Stimulated activated CD4-positive, alpha-beta T cell treated with anti-CD3 and anti-CD28 coated beads, Interleukin-4, amount 100 ng/mL, for 4 hours (primary cell): Measurements from ENCODE around the gene GFRA1.
"Not testable (repeated sequence)": the region's sequence is repeated elsewhere in the genome, so short reads cannot be mapped to it uniquely, and the experiment has no call there.

ENCODE experiments used
- DNase-seq, 2 experiments: peaks; one replicate each; pipeline ENCODE4 v3.0.0-alpha.2; 2020

GFRA1 gene

DNA sequence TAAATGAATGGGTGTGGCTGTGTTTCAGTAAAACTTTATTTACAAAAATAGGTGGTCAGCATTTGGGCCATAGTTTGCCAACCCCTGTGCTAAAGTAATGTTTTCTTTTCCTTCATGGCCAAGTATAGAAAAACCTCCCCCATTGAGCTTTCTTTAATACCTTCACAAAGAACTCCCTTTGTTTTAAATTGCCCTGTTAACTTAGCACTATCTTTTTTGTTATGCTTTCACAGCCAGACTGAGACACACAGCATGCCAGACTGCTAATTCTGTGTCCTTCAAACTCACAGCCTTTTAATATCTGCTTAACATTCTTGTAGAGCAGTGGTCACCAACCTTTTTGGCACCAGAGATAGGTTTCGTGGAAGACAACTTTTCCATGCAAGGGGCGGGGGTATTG, 78.0 kb downstream of the GFRA1 start:
- DNase-seq, result no peak

- no peak for DNase-seq
Measured at GRCh38 chr10:116194061-116194460, 78.9 kb downstream of the GFRA1 start.

DNA sequence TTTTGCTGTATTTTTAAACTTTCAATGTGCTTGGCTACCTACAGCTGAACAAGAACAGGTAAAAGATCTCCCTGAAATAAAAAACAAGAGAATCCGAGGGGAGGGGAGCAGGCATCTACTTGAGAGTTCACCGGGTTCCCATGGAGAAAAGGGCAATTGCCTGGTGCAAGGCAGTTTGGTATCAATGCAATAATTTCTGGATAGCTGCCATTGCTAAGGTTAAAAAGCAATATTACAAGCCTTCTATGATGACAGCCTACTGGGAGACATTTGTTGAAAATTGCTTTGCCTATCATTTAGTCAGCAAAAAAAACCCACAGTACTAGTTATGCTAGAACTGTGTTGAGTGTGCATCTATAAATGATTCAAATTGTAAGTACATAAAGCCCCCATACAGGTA, 82.1 kb downstream of the GFRA1 start:
- no peak for DNase-seq

DNA sequence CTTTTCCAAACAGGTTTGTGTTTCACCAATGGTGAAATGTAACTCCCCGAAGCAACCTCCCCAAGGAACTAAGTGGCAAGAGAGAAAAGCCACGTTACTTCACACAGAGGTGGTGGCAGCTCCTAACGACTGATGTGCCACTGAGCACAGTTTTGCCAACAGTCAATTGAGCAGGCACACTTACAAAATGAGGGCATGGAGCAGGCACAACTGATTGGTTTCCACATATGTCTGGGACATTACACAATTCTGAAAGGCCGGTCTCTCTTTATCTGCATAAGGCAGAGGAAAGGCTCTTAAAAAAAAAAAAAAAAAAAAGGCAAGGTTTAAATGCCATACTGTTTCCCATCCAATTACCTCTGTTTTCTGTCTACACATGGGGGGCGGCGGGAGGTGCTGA, 86.7 kb downstream of the GFRA1 start:
- DNase-seq, result no peak

- DNase-seq, result no peak
Measured at GRCh38 chr10:116185199-116185867, 87.7 kb downstream of the GFRA1 start.

- no peak for DNase-seq
Measured at GRCh38 chr10:116184512-116184794, 88.6 kb downstream of the GFRA1 start.

- no peak for DNase-seq
Measured at GRCh38 chr10:116183733-116184511, 89.1 kb downstream of the GFRA1 start.

DNA sequence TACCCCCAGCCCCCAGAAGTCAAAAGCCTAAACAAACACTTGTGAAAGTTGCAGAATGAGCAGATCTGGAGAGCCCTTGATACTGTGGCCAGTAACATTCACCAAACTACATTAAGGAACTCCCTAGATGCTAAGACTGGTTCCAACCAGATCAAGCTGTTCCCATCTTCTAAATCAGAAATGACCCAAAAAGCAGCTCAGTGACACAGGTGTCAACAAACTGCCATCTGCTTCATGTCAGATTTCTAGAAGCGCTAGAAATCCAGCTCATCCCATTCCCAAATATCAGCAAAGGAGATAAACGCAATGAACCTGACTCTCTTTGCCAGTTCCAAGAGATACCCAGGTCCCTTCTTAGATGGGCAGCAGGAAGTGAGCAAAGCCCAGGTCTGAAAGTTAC, 90.6 kb downstream of the GFRA1 start:
- no peak for DNase-seq

- no peak for DNase-seq
Measured at GRCh38 chr10:116178086-116178605, 94.9 kb downstream of the GFRA1 start.

DNA sequence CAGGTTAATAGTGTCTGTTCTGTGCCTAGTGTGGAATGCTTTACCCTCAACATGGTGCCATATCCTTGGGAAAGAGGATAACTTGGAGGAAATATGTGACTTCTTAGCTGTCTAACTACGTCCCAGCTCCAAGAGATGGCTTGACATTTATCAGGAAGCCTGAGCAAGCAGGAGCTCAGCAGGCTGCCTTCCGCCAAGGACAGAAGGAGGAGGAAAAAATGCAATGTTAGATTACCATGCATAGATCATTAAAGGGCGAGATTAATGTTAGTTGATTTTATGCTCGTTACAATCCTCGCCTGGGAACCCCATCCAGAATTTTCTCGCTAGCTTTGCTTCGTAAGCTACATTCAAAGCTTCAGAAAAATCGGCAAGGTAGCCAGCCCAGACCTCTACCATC, 97.8 kb downstream of the GFRA1 start:
- DNase-seq, result no peak

DNA sequence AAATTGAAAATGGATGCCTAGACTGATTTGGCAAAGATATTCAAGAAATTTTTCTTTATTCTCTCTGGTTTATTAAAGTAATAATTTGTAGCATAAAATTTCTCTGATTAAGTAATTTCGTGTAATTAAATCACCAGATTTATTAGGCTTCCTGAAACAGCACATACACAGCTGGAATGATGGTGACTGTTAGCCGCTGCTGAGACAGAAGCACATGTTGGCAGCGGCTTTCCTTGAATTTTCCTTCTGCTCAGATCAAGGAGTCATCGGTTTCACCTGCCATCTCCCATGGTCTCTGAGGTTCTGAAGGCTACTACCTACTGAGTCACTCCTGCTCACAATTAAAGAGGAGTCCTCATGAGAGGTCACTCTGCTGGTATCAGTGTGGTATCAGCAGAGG, 101.5 kb downstream of the GFRA1 start:
- DNase-seq, result no peak

GRCh38 chr10:116170815-116171250, 102.2 kb downstream of the GFRA1 start:
- DNase-seq, result no peak

GRCh38 chr10:116169782-116170445, 103.1 kb downstream of the GFRA1 start:
- DNase-seq, result no peak

- no peak for DNase-seq
Measured at GRCh38 chr10:116168745-116169144, 104.3 kb downstream of the GFRA1 start.

GRCh38 chr10:116168329-116168728, 104.7 kb downstream of the GFRA1 start:
- DNase-seq, result no peak

DNA sequence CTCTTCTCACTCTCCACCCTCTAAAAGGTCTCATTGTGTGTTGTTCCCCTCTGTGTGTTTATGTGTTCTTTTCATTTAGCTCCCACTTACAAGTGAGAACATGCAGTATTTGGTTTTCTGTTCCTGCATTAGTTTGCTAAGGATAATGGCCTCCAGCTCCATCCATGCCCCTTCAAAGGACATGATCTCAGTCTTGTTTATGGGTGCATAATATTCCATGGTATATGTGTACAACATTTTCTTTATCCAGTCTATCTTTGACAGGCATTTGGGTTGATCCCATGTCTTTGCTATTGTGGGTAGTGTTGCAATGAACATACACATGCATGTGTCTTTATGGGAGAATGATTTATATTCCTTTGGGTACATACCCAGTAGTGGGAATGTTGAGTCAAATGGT, 107.1 kb downstream of the GFRA1 start:
- not testable (repeated sequence) for DNase-seq

GRCh38 chr10:116164291-116164690, 108.7 kb downstream of the GFRA1 start:
- no peak for DNase-seq

GRCh38 chr10:116163333-116164131, 109.5 kb downstream of the GFRA1 start:
- DNase-seq, result no peak

- DNase-seq, result no peak
Measured at GRCh38 chr10:116162851-116163250, 110.2 kb downstream of the GFRA1 start.

GRCh38 chr10:116160271-116160670, 112.7 kb downstream of the GFRA1 start:
- DNase-seq, result no peak

GRCh38 chr10:116159197-116159596, 113.8 kb downstream of the GFRA1 start:
- no peak for DNase-seq

GRCh38 chr10:116158036-116158435, 115.0 kb downstream of the GFRA1 start:
- DNase-seq, result no peak

DNA sequence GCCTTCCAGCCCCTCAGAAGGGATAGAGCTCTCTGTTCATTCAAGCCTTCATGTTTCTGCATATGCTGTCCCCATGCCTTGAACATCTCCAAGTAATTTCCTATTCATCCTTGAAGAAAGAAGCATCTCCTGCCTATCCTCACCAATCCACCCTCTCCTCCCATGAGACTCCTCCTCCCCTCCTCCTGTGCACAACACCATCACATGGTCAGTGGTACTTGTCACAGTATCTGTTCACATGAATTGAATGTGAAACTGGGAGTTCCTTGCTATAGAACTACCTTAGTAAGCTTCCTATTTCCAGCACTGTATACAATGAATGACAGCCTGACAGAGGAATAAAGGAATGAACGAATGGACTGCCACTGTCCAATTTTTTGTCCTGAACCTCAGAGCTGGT, 115.5 kb downstream of the GFRA1 start:
- DNase-seq, result no peak
